ENCODE measurements around the gene PRSS2.
"Not testable (repeated sequence)": the region's sequence is repeated elsewhere in the genome, so short reads cannot be mapped to it uniquely, and the experiment has no call there.

PRSS2 gene

GRCh38 chr7:142759433-142759832 is 11.3 kb upstream of the PRSS2 start:
- no peak for DNase-seq (ENCODE audit: low read depth in 2 of 2)

- no peak for DNase-seq (ENCODE audit: low read depth in 2 of 2)
Observed at GRCh38 chr7:142760071-142760642, 10.6 kb upstream of the PRSS2 start.

- DNase-seq (ENCODE audit: low read depth in 2 of 2) = not testable (repeated sequence)
Observed at GRCh38 chr7:142761606-142762005, 9.2 kb upstream of the PRSS2 start.

- no peak for DNase-seq (ENCODE audit: low read depth in 2 of 2)
Observed at GRCh38 chr7:142762104-142762503, 8.7 kb upstream of the PRSS2 start.

- DNase-seq (ENCODE audit: low read depth in 2 of 2) = no peak
Observed at GRCh38 chr7:142767451-142767850, 3.3 kb upstream of the PRSS2 start.

- no peak for DNase-seq (ENCODE audit: low read depth in 2 of 2)
Observed at GRCh38 chr7:142767861-142768260, 2.9 kb upstream of the PRSS2 start.

GRCh38 chr7:142768885-142769284 is 1.9 kb upstream of the PRSS2 start:
- DNase-seq (ENCODE audit: low read depth in 2 of 2) = not testable (repeated sequence)

- no peak for DNase-seq (ENCODE audit: low read depth in 2 of 2)
Observed at GRCh38 chr7:142771353-142771723, 568 bp downstream of the PRSS2 start.

GRCh38 chr7:142772051-142772450 is 1.3 kb downstream of the PRSS2 start:
- DNase-seq (ENCODE audit: low read depth in 2 of 2) = no peak

- DNase-seq (ENCODE audit: low read depth in 2 of 2) = no peak
Observed at GRCh38 chr7:142772673-142773072, 1.9 kb downstream of the PRSS2 start.

GRCh38 chr7:142773230-142773629 is 2.5 kb downstream of the PRSS2 start:
- DNase-seq (ENCODE audit: low read depth in 2 of 2) = no peak

GRCh38 chr7:142773937-142774744 is 3.4 kb downstream of the PRSS2 start:
- DNase-seq (ENCODE audit: low read depth in 2 of 2) = no peak

GRCh38 chr7:142774826-142775225 is 4.1 kb downstream of the PRSS2 start:
- no peak for DNase-seq (ENCODE audit: low read depth in 2 of 2)

- not testable (repeated sequence) for DNase-seq (ENCODE audit: low read depth in 2 of 2)
Observed at GRCh38 chr7:142775351-142776115, 4.8 kb downstream of the PRSS2 start.

GRCh38 chr7:142776206-142776844 is 5.6 kb downstream of the PRSS2 start:
- DNase-seq (ENCODE audit: low read depth in 2 of 2) = no peak

GRCh38 chr7:142776845-142777225 is 6.1 kb downstream of the PRSS2 start:
- not testable (repeated sequence) for DNase-seq (ENCODE audit: low read depth in 2 of 2)

- no peak for DNase-seq (ENCODE audit: low read depth in 2 of 2)
Observed at GRCh38 chr7:142777318-142777717, 6.5 kb downstream of the PRSS2 start.

- peak in 1 of 2 donors; percentile 61 for DNase-seq (ENCODE audit: low read depth in 2 of 2)
Observed at GRCh38 chr7:142782922-142783900, 12.4 kb downstream of the PRSS2 start.

- DNase-seq (ENCODE audit: low read depth in 2 of 2) = no peak
Observed at GRCh38 chr7:142784096-142784495, 13.3 kb downstream of the PRSS2 start.

- no peak for DNase-seq (ENCODE audit: low read depth in 2 of 2)
Observed at GRCh38 chr7:142784716-142785115, 13.9 kb downstream of the PRSS2 start.

- DNase-seq (ENCODE audit: low read depth in 2 of 2) = peak in 1 of 2 donors; percentile 57
Observed at GRCh38 chr7:142785841-142786250, 15.1 kb downstream of the PRSS2 start.

Measured in stimulated activated CD8-positive, alpha-beta memory T cell treated with anti-CD3 and anti-CD28 coated beads, Interleukin-2, amount 100 ng/mL, for 48 hours (primary cell).